MM.1S (cell line): Measurements from ENCODE around the gene PRPF19.

ENCODE experiments used
- CTCF ChIP-seq: fragments of 300-600 bp; sonication (generic); IDR thresholded peaks from 2 replicates; pipeline ENCODE4 v1.5.1; 2016; ENCODE audit warnings: antibody characterized with exemption, low read length, mixed read lengths
- EZH2 ChIP-seq: fragments of 300-600 bp; sonication (generic); optimal IDR thresholded peaks from 2 replicates; pipeline ENCODE3; 2017; ENCODE audit warnings: low read depth, mild to moderate bottlenecking, antibody characterized with exemption, low read length, mixed read lengths

GRCh38 chr11:60878245-60879101, 27.9 kb downstream of the PRPF19 start:
- no peak for TF ChIP-seq CTCF
- TF ChIP-seq EZH2: no peak
